ENCODE measurements around the gene TMEM267.

The TMEM267 gene

DNA sequence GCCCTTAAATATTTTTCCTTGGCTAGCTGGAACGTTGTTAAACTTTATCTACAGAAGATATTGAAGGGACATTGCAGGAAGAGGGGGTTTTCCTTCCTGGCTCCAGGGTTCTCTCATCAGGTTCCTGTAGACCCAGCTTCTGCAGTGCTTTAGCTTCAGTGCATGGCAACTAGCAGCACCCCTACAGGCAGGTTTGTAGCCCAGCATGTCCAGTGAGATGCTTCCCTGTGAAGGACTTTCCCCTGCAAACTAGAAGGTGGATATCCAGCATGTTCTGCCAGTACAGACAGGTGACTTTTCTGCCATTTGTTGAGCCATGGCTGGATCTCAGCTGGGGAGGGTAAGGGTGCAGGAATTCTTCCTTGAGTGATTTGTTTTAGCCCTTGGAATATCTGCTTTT lies 81.8 kb downstream of the TMEM267 start:
- no peak for DNase-seq

DNA sequence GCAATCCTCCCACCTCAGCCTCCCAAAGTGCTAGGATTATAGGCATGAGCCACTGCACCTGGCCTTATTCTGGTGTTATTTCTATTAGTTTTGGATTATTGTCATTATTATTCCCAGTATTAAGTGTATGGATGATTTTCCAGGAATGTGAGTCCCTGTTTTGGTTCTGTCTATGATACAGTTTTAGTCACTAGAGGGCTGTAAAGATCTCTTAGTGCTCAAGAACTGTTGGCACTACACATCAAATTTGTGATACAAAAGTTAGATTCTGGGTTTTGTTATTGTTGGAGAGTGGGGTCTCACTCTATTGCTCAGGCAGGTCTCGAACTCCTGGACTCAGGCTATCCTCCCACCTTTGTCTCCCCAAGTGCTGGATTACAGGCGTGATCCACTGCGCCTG lies 83.6 kb downstream of the TMEM267 start:
- no peak for DNase-seq

DNA sequence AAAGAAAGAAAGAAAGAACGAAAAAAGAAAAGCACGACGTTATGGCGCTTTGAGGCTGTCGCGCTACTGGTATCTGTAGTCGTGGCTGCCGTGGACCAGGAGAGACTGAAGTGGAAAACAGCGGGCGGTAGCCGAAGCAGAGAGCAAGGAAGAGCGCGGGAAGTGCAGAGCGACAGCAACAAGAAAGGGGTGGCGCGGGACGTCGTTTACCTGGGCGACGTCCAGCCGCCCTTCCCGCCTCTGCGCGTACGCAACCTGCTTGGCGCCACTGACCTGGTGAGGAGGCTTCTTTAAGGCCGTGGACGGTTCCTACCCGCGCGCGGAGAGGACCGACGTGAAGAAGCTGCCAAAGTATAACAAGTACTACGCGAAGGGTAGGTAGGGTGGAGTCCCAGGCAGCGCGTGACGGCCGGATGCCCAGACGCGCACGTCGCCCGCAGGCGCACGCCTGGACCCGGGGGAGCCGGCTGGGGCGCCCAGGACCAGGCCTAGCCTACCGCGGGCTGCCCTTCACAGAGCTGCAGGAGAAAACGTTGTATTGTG lies 86.8 kb downstream of the TMEM267 start:
- DNase-seq: no peak
